HepG2 (cell line): ENCODE results near the gene ST6GALNAC3. TPM values are rescaled to one million over a fixed set of nuclear protein-coding genes. Genes with fewer than 3 reads are reported as not detected.

ENCODE experiments used
- ATAC-seq: fragments of 200-7000 bp; cut with Tn5 transposase; 3 replicates; pipeline ENCODE4 v1.9.1; 2020; ENCODE audit warnings: mild to moderate bottlenecking, moderate library complexity
- BruUV-seq: library from RNA; stranded (reverse); fragments of 400-500 nt; replicated peaks from 2 replicates; lab custom pipeline; 2021; lab: Mats Ljungman, UMichigan
- CTCF ChIA-PET: fragments of 300-600 bp; formaldehyde crosslinking; extraction: SDS; loops from one replicate; lab custom pipeline; 2021; ENCODE audit warnings: low total read pairs, inconsistent platforms, low intra/inter-chr PET ratio; lab: Yijun Ruan, JAX
- POLR2A ChIA-PET: fragments of 350-600 bp; sonication (Branson Sonifier 250); formaldehyde crosslinking; loops from one replicate; lab custom pipeline; 2020; ENCODE audit warnings: antibody characterized with exemption, inconsistent platforms; lab: Yijun Ruan, JAX
- DNase-seq: peaks from one replicate; pipeline ENCODE4 v3.0.0-alpha.2; 2015; ENCODE audit warnings: low spot score
- FAIRE-seq: peaks from 3 replicates; lab custom pipeline; 2011; peaks lifted over from hg19 to GRCh38; lab: Jason Lieb, UNC
- H2AFZ ChIP-seq: one replicate; pipeline ENCODE4 v1.6.1; 2011; ENCODE audit warnings: low read length, inconsistent platforms
- H3K27ac ChIP-seq: fragments of 300-600 bp; 3 replicates; pipeline ENCODE4 v1.8.0; 2011; ENCODE audit warnings: mixed run types, mild to moderate bottlenecking, mixed read lengths, low read length, inconsistent platforms; ENCODE audit not compliant: insufficient read depth; ENCODE audit errors: extremely low read length
- H3K27me3 ChIP-seq, 2 experiments: fragments of 200-600 bp in 1 of 2; 2 replicates in 1 of 2; 3 replicates in 1 of 2; pipeline versions ENCODE4 v1.6.0 to v1.8.0; 2011; ENCODE audit warnings: low read length in 2 of 2, mild to moderate bottlenecking in 2 of 2, moderate library complexity in 2 of 2, inconsistent platforms in 1 of 2; ENCODE audit not compliant: insufficient read depth in 2 of 2, control insufficient read depth in 1 of 2
- H3K36me3 ChIP-seq, 2 experiments: fragments of 200-600 bp in 1 of 2; replicated peaks in 1 of 2; 2 replicates in 1 of 2; 3 replicates in 1 of 2; pipeline versions ENCODE4 v1.5.1 to v1.8.0; 2011; ENCODE audit warnings: low read length in 2 of 2, inconsistent platforms in 1 of 2; ENCODE audit not compliant: insufficient read depth in 2 of 2, control insufficient read depth in 1 of 2
- H3K4me1 ChIP-seq: 2 replicates; pipeline ENCODE4 v1.5.1; 2012; ENCODE audit warnings: low read length, inconsistent platforms; ENCODE audit not compliant: insufficient read depth
- H3K4me2 ChIP-seq: 2 replicates; pipeline ENCODE4 v1.6.0; 2011; ENCODE audit warnings: low read depth, low read length, inconsistent platforms
- H3K4me3 ChIP-seq, 3 experiments: fragments of 200-600 bp in 1 of 3; sonication (generic), shearing (Covaris generic) in 1 of 3; replicated peaks in 1 of 3; 2 replicates each; pipeline ENCODE4 v1.5.1; 2011 to 2016; ENCODE audit warnings: low read length in 3 of 3, inconsistent platforms in 2 of 3, low read depth in 2 of 3, mild to moderate bottlenecking in 2 of 3, control low read depth in 1 of 3, mixed read lengths in 1 of 3; ENCODE audit not compliant: insufficient read depth in 1 of 3
- H3K79me2 ChIP-seq: one replicate; pipeline ENCODE4 v1.6.1; 2011; ENCODE audit warnings: low read length, inconsistent platforms; ENCODE audit not compliant: insufficient read depth
- H3K9ac ChIP-seq: 2 replicates; pipeline ENCODE4 v1.6.0; 2011; ENCODE audit warnings: mild to moderate bottlenecking, low read depth, low read length, inconsistent platforms; ENCODE audit not compliant: insufficient read depth
- H3K9me3 ChIP-seq: 2 replicates; pipeline ENCODE4 v1.5.1; 2012; ENCODE audit warnings: mild to moderate bottlenecking, low read length
- H4K20me1 ChIP-seq: 2 replicates; pipeline ENCODE4 v1.6.0; 2011; ENCODE audit warnings: inconsistent platforms, mild to moderate bottlenecking, low read length, moderate library complexity; ENCODE audit not compliant: insufficient read depth
- ARNTL ChIP-seq: sonication (generic); formaldehyde crosslinking; IDR thresholded peaks from 2 replicates; pipeline ENCODE4 v1.4.0; 2020; ENCODE audit warnings: mild to moderate bottlenecking, missing genetic modification reagents
- GMEB1 ChIP-seq: sonication (generic); formaldehyde crosslinking; IDR thresholded peaks from 2 replicates; pipeline ENCODE4 v1.5.1; 2020; ENCODE audit warnings: missing genetic modification reagents, mild to moderate bottlenecking, borderline replicate concordance
- GPBP1L1 ChIP-seq: sonication (generic); formaldehyde crosslinking; IDR thresholded peaks from 2 replicates; pipeline ENCODE4 v1.5.0; 2020; ENCODE audit warnings: mild to moderate bottlenecking, missing genetic modification reagents
- HBP1 ChIP-seq: IDR thresholded peaks from 2 replicates; pipeline ENCODE4 v1.6.1; 2016; ENCODE audit warnings: low read depth, control low read depth
- PRDM15 ChIP-seq: sonication (generic); formaldehyde crosslinking; IDR thresholded peaks from 2 replicates; pipeline ENCODE4 v1.4.0; 2020; ENCODE audit warnings: missing genetic modification reagents
- SALL1 ChIP-seq: sonication (generic); formaldehyde crosslinking; IDR thresholded peaks from 2 replicates; pipeline ENCODE4 v1.8.0; 2022; ENCODE audit warnings: mild to moderate bottlenecking, missing genetic modification reagents
- TBX2 ChIP-seq: sonication (generic); formaldehyde crosslinking; IDR thresholded peaks from 2 replicates; pipeline ENCODE4 v1.5.0; 2020; ENCODE audit warnings: missing genetic modification reagents, mild to moderate bottlenecking, borderline replicate concordance
- ZNF790 ChIP-seq: sonication (generic); formaldehyde crosslinking; IDR thresholded peaks from 2 replicates; pipeline ENCODE4 v1.8.0; 2022; ENCODE audit warnings: missing genetic modification reagents, mild to moderate bottlenecking, borderline replicate concordance
- WGBS: methylation state at CpG from one replicate; pipeline ENCODE4 v1.1.6; 2017; ENCODE audit warnings: low lambda C conversion rate; 5-methylcytosine and 5-hydroxymethylcytosine counted together
- in situ Hi-C: cut with HindIII; loops from 2 replicates; pipeline ENCODE4 v1.10.0; 2017; ENCODE audit warnings: low pct_unique_long_range_greater_than_20kb; ENCODE audit not compliant: extremely low pct_ligation_motif_present
- intact Hi-C: fragments of 100-400 bp; cut with micrococcal nuclease; formaldehyde crosslinking; loops from one replicate; pipeline ENCODE4 v1.10.0; 2022; ENCODE audit not compliant: unreplicated experiment
- polyA plus RNA-seq, 8 experiments: library from polyadenylated mRNA; depleted of rRNA in 3 of 8; stranded (reverse) in 7 of 8; unstranded in 1 of 8; fragments of >200 nt; fragmentation: Illumina TruSeq in 4 of 8; extraction: Trizol in 4 of 8; gene quantifications; 2 replicates each; pipeline versions ENCODE4 v1.2.1 to v1.2.3, GENCODE V29; 2011 to 2016; ENCODE audit warnings: low read depth in 4 of 8, missing spikeins in 1 of 8, mixed read lengths in 1 of 8; ENCODE audit not compliant: insufficient read depth in 1 of 8
- total RNA-seq, 5 experiments: library from RNA; depleted of rRNA; stranded (reverse); fragments of >200 nt; fragmentation: Illumina TruSeq; extraction: Trizol; gene quantifications; 2 replicates each; pipeline ENCODE4 v1.2.3, GENCODE V29; 2016; ENCODE audit warnings: low read depth in 1 of 5

ST6GALNAC3 gene
- total and polyA plus RNA-seq, 2 of the 13 experiments (the other 11 are each of a cell fraction or from before 2014, with no cell fraction given): not detected

GRCh38 chr1:76292418-76293184, 218.1 kb downstream of the ST6GALNAC3 start:
- Histone ChIP-seq H3K9ac (no peak overlapping the region), H4K20me1 (no peaks in the 10 kb centered on the region), H3K4me3 (no peak overlapping the region), H3K4me2 (no peak overlapping the region), H3K79me2 (no peaks in the 10 kb centered on the region), H3K36me3 (no peaks in the 10 kb centered on the region), H3K27ac (no peak overlapping the region), H3K4me1 (no peaks in the 10 kb centered on the region), H3K9me3 (no peaks in the 10 kb centered on the region), H3K27me3 (no peaks in the 10 kb centered on the region), H2AFZ (no peak overlapping the region)
- POLR2A ChIA-PET: no interaction called here
- DNase-seq (no peak), FAIRE-seq (no peak), ATAC-seq (no peak)
- 0% methylated on average over 2 of the region's 2 CpGs for WGBS
- CTCF ChIA-PET: no interaction called here
- in situ Hi-C loops (no loop called here), intact Hi-C loops (no loop called here)
- no TSS peak for BruUV-seq
- TF ChIP-seq ZNF790 (CRISPR knock-in tag): no peak

- no peak overlapping the region for H3K27ac ChIP-seq
- 0% methylated on average over 4 of the region's 4 CpGs for WGBS
- H3K9ac ChIP-seq: no peak overlapping the region
- in situ Hi-C loops (no loop called here), intact Hi-C loops (no loop called here)
- no peak for ATAC-seq
- H2AFZ ChIP-seq: no peak overlapping the region
- no peaks in the 10 kb centered on the region for H3K36me3 ChIP-seq
- no peaks in the 10 kb centered on the region for H3K9me3 ChIP-seq
- BruUV-seq: no TSS peak
- no peak overlapping the region for H3K4me2 ChIP-seq
- no peak for DNase-seq
- H3K79me2 ChIP-seq: no peaks in the 10 kb centered on the region
- H3K27me3 ChIP-seq: no peaks in the 10 kb centered on the region
- FAIRE-seq: no peak
- H3K4me3 ChIP-seq: no peak overlapping the region
- H4K20me1 ChIP-seq: no peaks in the 10 kb centered on the region
- no peaks in the 10 kb centered on the region for H3K4me1 ChIP-seq
- CTCF ChIA-PET: no interaction called here
- POLR2A ChIA-PET: no interaction called here
- TF ChIP-seq ARNTL (CRISPR knock-in tag) (no peak), GMEB1 (CRISPR knock-in tag) (no peak), GPBP1L1 (CRISPR knock-in tag) (no peak), PRDM15 (no peak), SALL1 (no peak), TBX2 (CRISPR knock-in tag) (no peak), HBP1 (no peak)
These were observed 219.3 kb downstream of the ST6GALNAC3 start for GRCh38 chr1:76293831-76294230.
